GM18907 (cell line): ENCODE measurements around the gene CD200.
"Not testable (repeated sequence)": the region's sequence is repeated elsewhere in the genome, so short reads cannot be mapped to it uniquely, and the experiment has no call there.

Experiments
- ATAC-seq: cut with Tn5 transposase; IDR thresholded peaks from one replicate; pipeline ENCODE4 v1.9.1; 2021; ENCODE audit warnings: mild to moderate bottlenecking, moderate library complexity; ENCODE audit not compliant: unreplicated experiment

CD200 gene

DNA sequence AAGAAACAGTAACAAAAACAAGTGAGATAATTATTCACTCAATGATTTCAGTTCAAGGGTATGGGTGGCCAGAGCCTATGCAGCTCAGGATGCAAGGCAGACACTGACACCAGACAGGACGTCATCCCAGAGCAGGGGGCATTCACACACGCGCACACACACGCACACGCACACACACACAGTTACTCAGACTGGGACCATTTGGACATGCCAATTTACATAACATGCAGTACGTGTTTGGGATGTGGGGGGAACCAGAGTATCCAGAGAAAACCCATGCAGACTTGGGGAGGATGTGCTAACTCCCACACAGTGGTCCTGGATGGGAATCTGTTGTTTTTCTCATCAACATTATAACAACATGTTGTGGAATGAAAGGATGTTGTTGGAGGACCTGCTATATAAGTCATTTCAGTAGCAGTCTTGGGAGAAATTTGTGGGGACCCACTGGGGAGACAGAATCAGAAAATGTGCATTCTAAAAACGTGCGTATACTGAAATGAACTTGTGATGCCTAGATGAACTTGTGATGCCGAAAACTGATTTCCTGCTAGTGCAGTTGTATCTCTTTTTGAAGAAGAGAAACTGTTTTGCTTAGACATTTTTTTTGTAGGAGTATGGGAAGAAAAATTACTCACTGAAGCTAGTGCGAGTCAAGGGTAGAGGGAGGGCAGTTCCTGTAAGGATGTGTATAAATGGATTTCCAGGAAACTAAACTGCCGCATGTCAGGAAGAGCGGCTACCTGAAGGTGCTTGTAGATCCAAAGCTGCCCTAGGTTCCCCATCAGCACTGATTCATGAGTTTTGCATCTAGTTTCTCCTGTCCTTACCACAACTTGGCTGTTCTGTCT is 25.2 kb downstream of the CD200 start:
- ATAC-seq: peak; percentile 71

DNA sequence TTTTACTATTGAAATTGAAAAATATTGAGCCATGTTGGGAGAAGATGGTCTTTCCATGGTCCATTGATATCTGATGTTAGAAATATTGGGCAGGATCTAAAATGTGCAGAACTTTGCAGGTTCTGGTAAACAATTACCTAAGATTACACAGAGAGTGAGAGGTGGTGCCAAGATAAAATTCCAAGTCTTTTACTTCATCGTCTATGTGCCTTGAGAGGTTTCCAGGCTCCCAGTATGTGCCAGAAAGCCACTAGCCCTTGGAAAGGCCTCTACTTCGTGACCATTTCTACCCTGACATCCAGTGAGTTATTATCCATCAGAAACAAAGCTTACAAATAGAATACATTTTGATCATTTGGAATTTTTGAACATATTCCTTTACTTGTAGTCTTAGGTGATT is 27.6 kb downstream of the CD200 start:
- no peak for ATAC-seq

DNA sequence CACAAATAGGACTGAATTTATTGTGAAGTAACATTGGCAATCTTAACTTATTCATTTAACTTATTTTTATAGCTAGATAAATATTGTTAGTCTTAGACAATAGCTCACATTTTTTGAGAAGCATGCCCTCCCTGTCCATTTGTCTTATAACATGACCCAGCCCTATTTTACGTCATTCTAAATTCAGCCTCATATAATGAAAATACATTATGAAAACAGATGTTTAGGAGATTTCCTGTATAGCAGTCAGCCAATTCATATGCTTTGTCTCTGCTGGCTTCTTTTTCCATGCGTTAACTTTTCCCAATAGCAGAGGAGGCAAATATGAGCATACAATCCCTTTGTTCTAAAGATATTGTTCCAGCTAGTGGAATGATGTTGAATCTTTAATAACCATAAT is 29.3 kb downstream of the CD200 start:
- ATAC-seq: no peak

DNA sequence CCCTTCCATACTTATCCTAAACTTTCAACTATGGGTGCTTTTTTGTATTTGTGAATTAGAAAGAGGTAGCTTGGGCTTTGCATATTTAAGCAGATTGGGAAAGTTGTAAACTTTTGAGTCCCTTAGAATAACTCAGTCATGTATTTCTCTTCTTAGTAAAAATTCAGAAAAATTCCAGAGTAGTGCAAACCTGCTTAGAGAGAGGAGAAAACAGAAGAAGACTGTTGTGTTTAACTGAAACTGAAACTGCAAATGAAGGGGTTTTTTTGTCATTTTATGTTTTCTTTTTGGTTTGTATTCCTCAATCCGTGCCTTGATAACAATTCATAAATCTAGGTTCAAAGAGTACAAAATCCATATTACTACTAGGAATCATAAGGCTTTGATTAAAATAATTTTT is 31.3 kb downstream of the CD200 start:
- ATAC-seq: peak; percentile 61

DNA sequence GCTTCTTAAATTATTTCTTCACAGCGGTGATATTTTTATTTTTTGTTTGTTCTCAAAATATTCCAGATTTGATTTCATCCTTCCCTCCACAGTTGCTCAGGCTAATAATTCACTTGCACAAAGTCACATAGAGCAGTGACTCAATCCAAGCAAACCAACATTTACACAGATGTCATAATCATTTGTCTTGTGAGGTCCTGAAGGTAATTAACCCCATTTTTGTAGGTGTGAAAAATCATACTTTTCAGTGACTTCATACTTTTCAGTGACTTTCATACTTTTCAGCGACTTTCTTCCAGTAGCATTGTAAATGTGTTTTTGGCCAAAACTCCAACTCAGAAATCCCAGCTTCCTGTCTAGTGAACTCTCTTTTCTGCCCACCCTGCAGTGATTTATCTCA is 32.1 kb downstream of the CD200 start:
- ATAC-seq: peak; percentile 72

DNA sequence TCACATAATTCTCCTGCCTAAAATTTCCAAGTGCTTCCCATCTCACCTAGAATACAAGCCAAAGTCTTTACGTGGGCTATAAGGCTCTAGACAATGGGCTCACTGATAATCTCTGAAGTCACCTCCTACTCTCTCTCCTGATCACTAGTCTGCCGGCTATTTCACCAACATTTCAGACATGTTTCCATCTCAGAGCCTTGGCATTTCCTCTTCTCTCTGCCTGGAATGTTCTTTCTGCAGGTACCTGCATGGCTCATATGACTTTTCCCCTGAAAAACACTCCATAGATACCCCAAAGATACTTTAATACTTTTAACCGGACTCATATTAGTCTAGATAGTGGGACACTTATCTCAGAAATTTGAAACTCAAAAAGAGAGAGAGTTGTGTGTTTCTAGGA is 32.7 kb downstream of the CD200 start:
- no peak for ATAC-seq

DNA sequence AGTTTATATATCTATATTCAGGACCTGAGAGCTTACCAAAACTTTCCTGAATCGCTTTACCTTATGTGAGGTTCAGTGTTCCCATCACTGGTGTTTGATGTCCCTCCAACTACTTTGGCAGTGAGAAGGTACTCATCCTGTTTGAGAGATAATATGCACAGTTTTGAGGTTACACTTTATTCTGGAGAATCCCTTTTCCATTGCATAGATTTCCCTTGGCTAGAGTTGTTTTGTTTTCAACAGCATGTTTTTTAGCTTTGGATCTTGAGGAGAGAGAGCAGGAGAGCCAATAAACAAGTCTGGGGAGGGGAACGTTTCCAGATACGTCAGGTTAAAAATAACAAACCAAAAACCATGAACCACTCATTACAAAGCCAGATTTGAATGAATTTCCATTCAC is 33.6 kb downstream of the CD200 start:
- no peak for ATAC-seq

DNA sequence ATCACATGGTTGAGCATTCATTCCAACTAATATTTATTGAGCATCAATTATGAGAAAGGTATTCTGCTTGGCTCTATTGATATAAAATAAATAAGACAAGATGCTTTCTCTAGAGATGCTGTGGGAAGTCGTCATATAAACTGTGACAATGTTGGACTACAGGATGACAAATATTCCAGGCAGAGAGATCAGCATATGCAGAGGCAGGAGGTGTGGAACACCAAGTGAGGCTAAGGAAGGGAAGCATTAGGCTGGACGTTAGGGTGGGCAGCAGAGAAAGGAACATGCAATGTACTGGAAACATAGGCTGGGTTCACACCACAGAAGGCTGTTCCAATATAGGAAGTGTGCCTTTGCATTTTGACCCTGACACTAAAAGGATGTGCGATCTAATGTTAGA is 38.6 kb downstream of the CD200 start:
- no peak for ATAC-seq

DNA sequence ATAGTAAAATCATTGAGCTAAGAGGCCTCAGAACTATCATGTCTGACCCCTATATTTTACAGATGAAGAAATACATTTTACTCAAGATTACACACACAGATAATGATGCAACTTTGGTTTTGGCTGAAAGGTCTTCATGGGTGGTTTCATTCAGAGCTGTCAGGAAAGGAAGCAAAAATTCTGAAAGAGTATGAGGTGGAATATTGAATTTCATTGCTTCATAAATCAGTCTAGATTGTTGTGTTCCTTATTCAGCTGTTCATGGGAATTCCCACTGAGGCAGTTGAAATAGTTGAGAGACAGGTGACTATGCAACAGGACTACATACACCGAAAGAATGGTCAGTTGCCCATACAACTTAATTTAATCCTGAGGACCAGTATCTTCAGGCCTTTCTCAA is 39.4 kb downstream of the CD200 start:
- ATAC-seq: no peak

DNA sequence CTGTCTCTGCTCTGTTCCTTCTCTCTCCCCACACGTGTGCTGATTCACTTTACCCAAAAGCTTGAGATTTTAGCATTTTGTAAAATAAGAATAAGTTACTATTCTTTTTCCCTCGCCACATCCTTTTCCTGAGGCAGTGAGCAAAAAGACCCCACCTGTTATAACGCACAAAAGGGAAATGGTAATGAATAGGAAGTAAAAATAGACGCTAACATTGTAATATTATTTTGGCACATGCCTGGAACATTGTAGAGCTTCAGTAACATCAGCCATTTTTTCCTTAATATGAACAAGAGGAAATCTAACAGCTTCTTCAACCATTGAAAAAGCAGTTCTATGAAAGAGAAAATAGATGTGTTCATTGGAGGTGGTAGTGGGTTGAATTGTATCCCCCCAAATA is 40.5 kb downstream of the CD200 start:
- ATAC-seq: no peak

DNA sequence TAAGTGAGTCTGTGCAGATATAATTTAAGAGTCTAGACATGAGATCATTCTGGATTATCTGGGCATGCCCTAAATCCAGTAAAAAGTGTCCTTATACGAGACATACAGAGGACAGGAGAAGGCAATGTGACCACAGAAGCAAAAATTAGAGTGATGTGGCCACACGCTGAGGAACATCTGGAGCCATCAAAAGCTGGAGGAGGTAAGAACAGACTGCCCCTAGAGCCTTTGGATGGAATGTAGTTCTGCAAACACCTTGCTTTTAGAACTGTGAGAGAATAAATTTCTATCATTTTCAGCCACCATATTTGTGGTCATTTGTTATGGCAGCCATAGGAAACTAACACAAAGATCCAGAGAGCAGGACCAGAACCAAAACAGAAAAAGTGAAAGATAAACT is 41.0 kb downstream of the CD200 start:
- ATAC-seq: no peak

DNA sequence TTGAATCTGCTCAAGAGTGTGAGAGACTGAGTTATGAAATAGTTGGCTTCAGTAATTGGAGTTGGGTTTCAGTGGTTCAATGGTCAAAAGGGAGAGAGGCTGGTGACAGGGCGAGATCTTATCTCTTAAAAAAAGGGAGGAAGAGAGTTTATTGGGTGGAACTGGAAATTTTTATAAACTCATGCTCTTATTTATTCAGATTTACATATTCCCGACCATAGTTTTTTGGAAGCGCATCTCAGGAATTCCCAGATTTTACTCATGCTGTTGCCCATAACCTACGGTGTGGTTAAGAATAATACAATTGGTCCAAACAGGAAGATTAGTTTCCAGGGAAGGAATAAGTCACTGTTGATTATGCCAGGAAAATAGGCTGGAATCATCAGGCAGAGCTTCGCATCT is 41.4 kb downstream of the CD200 start:
- ATAC-seq: no peak

DNA sequence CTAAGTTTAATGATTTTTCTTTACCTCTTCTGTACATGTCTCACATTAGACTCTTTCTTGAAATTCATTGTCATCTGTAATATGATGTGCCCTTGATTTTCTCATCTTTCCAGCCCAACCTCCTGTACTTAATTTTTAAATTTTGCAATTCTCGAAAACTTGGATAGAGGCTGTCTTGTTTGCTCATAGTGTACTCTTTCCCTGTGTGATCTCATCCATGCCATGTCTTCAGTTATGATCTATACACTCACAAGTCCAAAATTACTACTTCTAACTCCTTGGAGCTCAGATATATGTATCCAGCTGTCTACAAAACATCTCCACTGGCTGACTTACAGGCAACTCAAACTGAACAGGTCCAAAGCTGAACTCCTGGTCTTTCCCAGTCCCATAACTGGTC is 42.2 kb downstream of the CD200 start:
- ATAC-seq: no peak

DNA sequence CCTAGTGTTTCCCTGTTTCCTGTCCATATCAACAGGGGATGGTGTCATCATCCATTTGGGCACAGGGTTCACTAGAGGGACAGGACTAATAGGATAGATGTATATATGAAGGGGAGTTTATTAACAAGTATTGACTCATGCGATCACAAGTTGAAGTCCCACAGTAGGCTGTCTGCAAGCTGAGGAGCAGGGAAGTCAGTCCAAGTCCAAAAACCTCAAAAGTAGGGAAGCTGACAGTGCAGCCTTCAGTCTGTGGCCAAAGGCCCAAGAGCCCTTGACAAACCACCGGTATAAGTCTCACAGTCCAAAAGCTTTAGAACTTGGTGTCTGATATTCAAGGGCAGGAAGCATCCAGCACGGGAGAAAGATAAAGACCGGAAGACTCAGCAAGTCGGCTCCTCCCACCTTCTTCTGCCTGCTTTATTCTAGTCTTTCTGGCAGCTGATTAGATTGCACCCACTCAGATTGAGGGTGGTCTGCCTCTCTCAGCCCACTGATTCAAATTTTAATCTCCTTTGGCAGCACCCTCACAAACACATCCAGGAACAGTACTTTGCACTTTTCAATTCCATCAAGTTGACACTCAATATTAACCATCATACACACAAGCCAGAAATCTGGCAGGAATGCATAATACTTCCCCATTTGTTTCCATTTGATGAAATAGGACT is 43.4 kb downstream of the CD200 start:
- ATAC-seq: no peak

DNA sequence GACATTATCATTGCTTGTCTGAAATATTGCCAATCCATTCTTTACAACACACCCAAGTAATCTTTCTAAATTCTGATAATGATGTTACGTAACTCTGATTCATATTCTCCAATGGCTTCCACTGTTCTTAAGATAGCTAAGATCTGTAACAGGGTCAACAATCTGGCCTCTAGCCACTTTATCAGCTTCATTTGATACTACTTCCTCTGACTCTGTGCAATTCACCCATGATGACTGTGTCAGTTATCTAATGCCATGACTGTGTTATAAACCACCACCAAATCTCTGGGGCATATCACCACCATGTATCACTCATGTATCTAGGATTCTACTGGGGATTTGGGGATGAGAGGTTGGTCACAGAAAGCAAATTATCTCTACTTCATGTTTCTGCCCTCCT is 44.0 kb downstream of the CD200 start:
- no peak for ATAC-seq

DNA sequence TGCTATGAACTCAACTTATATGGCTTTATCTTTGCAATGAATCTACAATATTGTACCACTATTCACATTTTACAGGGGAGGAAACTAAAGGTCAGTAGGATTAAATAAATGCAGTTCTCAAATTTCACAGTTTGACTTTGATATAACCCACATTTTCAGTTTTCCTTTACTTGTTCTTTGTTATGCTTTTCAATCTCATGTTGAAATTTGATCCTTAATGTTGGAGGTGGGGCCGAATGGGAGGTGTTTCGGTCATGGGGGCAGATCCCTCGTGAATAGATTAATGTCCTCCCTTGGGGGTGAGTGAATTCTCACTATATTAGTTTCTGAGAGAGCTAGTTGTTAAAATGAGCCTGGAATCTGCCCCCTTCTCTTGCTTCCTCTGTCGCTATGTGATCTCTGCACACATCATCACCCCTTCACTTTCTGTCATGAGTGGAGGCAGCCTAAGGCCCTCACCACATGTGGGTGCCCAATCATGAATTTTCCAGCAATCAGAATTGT is 44.7 kb downstream of the CD200 start:
- ATAC-seq: no peak

DNA sequence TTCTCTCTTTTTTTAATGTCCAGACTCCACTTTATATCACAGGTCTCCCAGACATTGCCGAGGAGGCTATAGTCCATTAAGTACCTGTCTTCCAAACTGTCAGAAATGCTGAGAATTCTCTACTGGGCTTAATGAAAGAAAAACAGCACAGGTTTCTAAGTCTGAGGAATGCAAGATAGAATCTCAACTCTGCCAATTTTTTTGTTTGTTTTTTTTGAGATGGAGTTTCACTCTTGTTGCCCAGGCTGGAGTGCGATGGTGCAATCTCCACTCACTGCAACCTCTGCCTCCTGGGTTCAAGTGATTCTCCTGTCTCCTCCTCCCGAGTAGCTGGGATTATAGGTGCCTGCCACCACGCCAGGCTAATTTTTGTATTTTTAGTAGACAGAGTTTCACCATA is 45.4 kb downstream of the CD200 start:
- ATAC-seq: not testable (repeated sequence)

DNA sequence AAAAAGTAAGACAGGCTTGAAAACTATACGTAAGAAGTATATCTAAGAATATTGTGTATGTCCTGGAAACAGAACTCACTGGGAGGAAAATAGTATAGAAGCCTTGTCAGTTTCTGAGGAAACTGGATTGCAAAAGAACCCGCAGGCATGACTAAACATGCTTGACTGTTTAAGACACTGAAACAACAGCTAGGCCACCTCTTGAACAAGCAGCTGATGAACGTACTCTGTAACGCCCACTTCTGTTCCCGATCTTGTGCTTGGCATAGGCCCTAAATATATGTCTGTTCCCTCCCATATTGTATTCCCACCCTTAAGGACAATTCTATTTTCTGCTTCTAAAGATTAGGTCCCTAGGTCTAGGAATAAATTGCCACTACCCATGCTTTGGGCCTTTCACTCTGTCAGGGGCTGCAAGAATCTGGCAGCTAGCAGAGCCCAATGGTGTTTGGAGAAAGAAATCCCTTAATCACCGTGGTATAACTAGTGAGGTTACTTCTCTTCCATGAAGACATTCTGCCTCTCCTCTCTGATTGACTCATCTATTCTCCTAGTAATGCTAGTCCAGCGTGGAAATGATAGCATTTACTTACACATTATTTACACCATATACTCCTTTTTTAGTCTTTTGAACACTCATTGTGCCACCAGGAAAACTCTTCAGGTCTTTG is 46.2 kb downstream of the CD200 start:
- ATAC-seq: no peak

DNA sequence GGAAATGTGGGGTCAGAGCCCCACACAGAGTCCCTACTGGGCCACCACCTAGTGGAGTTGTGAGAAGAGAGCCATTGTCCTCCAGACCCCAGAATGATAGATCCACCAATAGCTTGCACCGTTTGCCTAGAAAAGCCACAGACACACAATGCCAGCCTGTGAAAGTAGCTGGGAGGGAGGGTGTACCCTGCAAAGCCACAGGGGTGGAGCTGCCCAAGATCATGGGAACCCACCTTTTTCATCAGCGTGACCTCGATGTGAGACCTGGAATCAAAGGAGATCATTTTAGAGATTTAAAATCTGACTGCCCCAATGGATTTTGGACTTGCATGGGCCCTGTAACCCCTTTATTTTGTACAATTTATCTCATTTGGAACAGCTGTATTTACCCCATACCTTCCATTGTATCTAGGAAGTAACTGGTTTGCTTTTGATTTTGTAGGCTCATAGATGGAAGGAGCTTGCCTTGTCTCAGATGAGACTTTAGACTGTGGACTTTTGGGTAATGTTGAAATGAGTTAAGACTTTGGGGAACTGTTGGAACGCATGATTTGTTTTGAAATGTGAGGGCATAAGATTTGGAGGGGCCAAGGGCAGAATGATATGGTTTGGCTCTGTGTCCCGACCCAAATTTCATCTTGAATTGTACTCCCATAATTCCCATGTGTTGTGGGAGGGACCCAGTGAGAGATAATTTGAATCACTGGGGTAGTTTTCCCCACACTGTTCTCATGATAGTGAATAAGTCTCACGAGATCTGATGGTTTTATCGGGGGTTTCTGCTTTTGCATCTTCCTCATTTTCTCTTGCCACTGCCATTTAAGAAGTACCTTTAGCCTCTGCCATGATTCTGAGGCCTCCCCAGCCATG is 49.0 kb downstream of the CD200 start:
- ATAC-seq: no peak

DNA sequence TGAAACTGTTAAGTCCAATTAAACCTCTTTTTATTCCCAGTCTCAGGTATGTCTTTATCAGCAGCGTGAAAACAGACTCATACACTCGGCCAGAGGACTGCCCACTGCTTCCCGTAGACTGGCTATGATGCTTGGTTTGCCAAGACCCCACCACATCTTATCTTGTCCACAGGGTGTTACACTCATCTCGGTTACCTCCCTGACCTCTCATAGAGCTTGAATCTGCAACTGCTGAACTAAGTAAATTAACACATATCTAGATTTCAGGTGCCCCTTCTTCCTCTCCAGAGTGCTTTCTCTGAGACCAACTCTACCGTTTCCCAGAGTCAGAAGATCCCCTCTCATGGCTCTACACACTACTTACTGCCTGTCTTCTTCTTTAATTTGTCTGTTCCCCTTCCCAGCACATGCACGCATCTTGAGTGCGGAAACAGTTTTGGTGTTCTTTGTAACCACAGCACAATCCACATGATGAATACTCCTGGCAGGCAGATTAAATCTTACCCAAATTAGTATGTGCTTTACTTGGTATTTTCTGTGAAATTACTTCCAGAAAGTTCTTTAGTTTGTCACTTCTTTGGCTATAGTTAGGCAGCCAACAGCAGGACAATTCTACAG is 49.7 kb downstream of the CD200 start:
- no peak for ATAC-seq
